ENCODE measurements around the gene IGF2R.

IGF2R gene

DNA sequence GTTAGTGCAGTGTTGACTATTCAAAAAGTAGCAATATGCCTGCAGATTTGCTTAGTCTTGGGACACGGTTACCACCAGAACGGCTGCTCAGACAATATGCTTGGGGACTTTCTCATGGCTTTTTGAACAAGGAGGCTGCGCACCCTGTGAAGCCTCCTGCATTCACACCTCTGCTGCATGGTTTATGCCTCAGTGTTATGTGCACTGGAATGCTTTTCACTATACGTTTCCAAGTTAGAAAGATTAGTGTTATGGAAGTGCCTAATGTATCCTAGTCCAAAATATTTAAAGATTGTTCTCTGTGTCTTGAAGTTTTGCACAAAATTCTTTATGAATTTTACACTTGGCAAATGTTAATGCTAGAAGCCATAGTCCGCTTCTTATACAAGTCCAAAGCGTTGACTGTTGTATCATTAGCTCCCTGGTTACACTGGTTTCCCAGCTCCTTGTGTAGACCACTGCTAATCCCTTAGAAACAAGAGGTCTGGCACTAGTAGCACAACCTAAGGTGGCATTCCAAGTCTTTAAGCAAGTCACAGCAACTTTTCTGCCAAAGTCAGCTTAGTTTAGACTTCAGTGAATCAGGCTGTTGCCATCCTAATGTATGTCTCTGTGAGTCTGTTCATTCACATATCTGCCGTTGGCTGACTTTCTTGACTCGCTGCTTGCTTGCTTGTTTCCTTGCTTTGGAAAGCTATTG, 126.4 kb downstream of the IGF2R start:
- no peak for TF ChIP-seq TAF1 (IDR thresholded peaks at IDR 0.05; ENCODE audit: borderline replicate concordance, low read depth, low read length)
- TF ChIP-seq POLR2AphosphoS5 (IDR thresholded peaks at IDR 0.05; ENCODE audit: low read depth, low read length), result no peak
- no peak for TF ChIP-seq POLR2A (IDR thresholded peaks at IDR 0.05; ENCODE audit: low read depth, low read length)
- DNase-seq (ENCODE audit: insufficient read length) (no peak), FAIRE-seq (no peak)

DNA sequence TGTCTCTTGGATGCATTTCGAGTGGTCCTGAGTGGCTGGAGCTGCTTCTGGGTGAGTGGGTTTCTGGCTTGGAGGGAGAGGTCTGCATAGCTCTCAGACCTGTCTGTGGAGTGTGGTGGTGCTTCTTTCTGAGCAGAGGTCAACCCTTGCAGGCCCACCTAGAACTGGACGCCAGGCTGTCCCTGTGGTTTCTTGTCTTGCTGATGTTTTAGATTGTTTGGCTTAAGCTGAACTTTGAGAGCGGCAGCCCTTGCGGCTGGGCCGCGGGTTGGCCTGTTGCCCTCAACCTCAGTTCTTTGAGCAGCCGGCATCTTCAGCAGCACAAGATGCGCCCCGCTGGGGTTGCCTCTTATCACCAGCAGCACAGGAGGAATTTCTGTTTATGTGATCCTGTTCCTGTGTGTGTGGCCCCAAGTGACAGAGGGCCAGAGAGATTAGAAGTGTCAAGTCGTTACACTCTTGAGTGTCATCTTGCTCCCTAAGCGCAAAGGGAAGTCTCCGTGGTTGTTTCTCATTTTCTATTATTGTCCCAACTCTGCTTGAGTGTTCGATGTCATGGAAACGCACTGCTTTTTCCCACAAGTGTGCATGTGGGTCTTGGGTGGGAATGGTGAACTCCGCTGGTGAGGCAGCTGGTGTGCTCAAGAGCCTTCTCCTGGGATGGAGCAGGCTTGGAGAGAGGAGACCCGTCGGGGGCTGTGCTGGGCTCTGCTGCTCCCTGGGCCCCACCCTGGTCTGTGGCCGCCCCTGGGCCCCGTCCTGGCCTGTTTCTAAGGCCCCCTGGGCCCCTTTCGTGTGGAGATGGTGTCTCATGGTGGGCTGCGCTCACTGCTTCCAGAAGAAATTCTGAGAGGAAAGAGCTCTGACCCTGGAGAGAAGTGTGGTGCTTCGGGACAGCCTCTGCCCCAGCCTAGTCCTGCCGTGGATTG, 132.7 kb downstream of the IGF2R start:
- TF ChIP-seq TAF1 (IDR thresholded peaks at IDR 0.05; ENCODE audit: borderline replicate concordance, low read depth, low read length) (no peak), POLR2AphosphoS5 (IDR thresholded peaks at IDR 0.05; ENCODE audit: low read depth, low read length) (no peak)
- no peak for FAIRE-seq
- DNase-seq (ENCODE audit: insufficient read length), result no peak

DNA sequence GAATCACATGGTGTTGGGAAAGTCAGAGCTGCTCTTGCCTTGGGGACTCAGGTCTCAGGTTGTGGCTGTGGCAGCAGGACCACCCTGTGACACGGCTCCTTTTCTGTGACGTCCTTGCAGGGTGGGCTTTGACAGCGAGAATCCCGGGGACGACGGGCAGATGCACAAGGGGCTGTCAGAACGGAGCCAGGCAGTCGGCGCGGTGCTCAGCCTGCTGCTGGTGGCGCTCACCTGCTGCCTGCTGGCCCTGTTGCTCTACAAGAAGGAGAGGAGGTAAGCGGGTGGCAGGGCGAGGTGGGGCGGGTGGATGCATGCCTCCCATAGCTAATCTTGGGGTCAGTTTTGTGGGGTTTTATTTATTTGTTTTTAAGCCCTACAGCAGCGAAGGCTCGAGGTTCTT, 133.5 kb downstream of the IGF2R start:
- TF ChIP-seq POLR2AphosphoS5 (IDR thresholded peaks at IDR 0.05; ENCODE audit: low read depth, low read length) (no peak), TAF1 (IDR thresholded peaks at IDR 0.05; ENCODE audit: borderline replicate concordance, low read depth, low read length) (no peak), POLR2A (IDR thresholded peaks at IDR 0.05; ENCODE audit: low read depth, low read length) (no peak)
- DNase-seq (ENCODE audit: insufficient read length), result no peak

DNA sequence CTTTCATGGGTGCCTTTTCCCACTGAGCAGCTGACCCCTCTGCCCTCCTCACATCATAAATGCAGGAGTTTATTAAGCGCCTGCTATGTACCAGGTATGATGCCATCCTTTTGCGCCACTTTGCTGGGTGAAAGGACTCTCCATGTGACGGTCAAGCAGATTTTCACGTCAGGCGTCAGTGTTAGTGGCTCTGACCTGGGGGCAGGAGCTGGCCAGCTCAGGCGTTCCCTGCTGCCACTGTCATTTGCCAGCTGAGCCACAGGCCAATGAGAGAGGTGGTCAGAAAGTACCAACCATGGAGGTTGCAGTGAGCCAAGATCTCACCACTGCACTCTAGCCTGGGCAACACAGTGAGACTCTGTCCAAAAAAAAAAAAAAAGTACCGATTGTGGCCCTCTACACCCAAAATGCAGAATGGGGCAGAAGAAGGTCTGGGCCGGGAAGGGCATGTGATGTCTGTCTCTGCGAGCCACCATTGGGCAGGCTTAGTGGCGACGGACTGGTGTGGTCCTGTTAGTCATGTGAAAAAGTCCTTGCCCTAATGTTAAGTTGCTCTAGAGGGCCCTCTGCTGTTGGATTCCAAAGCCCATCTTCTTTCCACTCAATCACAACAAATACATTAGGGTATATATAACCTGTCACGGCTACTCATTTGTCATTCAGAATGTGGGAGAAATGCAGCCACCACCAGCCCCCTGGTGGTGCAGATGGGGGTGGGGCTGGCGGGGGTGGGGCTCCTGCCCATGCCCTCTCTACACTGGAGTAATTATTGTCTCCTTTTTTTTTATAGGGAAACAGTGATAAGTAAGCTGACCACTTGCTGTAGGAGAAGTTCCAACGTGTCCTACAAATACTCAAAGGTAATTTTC, 134.3 kb downstream of the IGF2R start:
- DNase-seq (ENCODE audit: insufficient read length), result no peak
- TF ChIP-seq POLR2AphosphoS5 (IDR thresholded peaks at IDR 0.05; ENCODE audit: low read depth, low read length) (no peak), TAF1 (IDR thresholded peaks at IDR 0.05; ENCODE audit: borderline replicate concordance, low read depth, low read length) (no peak)
- peak; percentile 81 for FAIRE-seq

More for the DNA sequence above, 133.5 kb downstream of the IGF2R start:
- FAIRE-seq, result no peak

DNA sequence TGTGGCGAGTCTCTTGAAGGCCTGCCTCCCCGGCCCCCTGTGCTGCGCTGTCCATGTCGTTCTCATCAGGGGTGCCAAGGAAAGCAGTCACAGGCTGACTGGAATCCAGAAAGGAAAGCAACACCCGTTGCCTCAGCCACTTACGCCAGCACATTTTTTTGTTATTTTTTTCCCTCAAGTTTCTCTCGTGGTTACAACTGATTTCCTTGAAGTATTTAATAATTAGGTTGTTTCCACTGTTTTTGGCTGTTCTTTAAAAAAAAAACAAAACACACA, 134.9 kb downstream of the IGF2R start:
- no peak for TF ChIP-seq POLR2A (IDR thresholded peaks at IDR 0.05; ENCODE audit: low read depth, low read length)
- no peak for TF ChIP-seq TAF1 (IDR thresholded peaks at IDR 0.05; ENCODE audit: borderline replicate concordance, low read depth, low read length)
- TF ChIP-seq POLR2AphosphoS5 (IDR thresholded peaks at IDR 0.05; ENCODE audit: low read depth, low read length), result no peak
- DNase-seq (ENCODE audit: insufficient read length) (no peak), FAIRE-seq (no peak)

DNA sequence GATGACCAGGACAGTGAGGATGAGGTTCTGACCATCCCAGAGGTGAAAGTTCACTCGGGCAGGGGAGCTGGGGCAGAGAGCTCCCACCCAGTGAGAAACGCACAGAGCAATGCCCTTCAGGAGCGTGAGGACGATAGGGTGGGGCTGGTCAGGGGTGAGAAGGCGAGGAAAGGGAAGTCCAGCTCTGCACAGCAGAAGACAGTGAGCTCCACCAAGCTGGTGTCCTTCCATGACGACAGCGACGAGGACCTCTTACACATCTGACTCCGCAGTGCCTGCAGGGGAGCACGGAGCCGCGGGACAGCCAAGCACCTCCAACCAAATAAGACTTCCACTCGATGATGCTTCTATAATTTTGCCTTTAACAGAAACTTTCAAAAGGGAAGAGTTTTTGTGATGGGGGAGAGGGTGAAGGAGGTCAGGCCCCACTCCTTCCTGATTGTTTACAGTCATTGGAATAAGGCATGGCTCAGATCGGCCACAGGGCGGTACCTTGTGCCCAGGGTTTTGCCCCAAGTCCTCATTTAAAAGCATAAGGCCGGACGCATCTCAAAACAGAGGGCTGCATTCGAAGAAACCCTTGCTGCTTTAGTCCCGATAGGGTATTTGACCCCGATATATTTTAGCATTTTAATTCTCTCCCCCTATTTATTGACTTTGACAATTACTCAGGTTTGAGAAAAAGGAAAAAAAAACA, 136.1 kb downstream of the IGF2R start:
- no peak for FAIRE-seq
- DNase-seq (ENCODE audit: insufficient read length), result no peak
- no peak for TF ChIP-seq TAF1 (IDR thresholded peaks at IDR 0.05; ENCODE audit: borderline replicate concordance, low read depth, low read length)
- no peak for TF ChIP-seq POLR2A (IDR thresholded peaks at IDR 0.05; ENCODE audit: low read depth, low read length)
- no peak for TF ChIP-seq POLR2AphosphoS5 (IDR thresholded peaks at IDR 0.05; ENCODE audit: low read depth, low read length)

DNA sequence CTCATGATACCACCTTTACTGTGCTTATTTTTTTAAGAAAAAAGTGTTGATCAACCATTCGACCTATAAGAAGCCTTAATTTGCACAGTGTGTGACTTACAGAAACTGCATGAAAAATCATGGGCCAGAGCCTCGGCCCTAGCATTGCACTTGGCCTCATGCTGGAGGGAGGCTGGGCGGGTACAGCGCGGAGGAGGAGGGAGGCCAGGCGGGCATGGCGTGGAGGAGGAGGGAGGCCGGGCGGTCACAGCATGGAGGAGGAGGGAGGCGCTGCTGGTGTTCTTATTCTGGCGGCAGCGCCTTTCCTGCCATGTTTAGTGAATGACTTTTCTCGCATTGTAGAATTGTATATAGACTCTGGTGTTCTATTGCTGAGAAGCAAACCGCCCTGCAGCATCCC, 137.1 kb downstream of the IGF2R start:
- TF ChIP-seq POLR2A (IDR thresholded peaks at IDR 0.05; ENCODE audit: low read depth, low read length), result no peak
- TF ChIP-seq POLR2AphosphoS5 (IDR thresholded peaks at IDR 0.05; ENCODE audit: low read depth, low read length), result no peak
- TF ChIP-seq TAF1 (IDR thresholded peaks at IDR 0.05; ENCODE audit: borderline replicate concordance, low read depth, low read length), result no peak
- DNase-seq (ENCODE audit: insufficient read length) (no peak), FAIRE-seq (no peak)

DNA sequence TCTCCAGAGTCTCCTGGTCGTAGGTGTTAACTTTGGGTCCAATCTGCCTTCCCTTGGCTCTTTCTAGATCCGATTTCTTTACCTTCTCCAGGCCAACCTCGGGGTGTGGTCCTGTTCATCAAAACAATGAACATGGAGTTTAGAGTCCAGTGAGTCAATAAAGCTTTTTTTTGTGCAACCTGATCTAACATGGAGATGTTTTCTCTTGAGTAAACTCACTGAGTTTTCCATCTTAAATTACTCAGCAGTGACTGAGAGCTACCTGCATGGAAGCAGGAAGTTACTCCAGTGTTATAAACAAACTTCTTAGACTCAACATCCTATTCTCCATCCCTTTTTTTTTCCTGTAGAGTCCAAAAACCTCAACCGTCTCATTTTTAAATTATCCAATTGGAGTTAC, 137.8 kb downstream of the IGF2R start:
- TF ChIP-seq POLR2AphosphoS5 (IDR thresholded peaks at IDR 0.05; ENCODE audit: low read depth, low read length), result no peak
- no peak for TF ChIP-seq TAF1 (IDR thresholded peaks at IDR 0.05; ENCODE audit: borderline replicate concordance, low read depth, low read length)
- no peak for TF ChIP-seq POLR2A (IDR thresholded peaks at IDR 0.05; ENCODE audit: low read depth, low read length)

DNA sequence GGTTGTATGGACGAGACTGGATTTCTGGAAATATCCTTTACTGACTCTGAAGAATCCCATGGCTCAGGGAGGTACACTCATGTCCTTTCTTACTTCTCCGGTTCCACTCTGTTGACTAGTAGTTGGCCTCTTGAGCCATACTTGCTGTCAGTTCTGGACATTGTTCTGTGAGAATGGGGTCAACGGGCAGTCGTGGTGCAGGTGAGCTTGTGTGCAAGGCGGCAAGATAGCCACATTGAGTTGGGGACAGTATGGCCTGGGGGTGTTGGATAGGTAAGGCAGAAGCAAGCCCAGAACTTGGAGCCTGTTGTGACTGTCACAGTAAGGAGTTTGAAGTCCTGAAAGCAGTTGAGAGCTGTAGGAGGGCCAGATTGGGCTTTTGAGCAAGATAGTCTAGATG, 139.2 kb downstream of the IGF2R start:
- DNase-seq (ENCODE audit: insufficient read length) (no peak), FAIRE-seq (no peak)
- TF ChIP-seq POLR2A (IDR thresholded peaks at IDR 0.05; ENCODE audit: low read depth, low read length) (no peak), POLR2AphosphoS5 (IDR thresholded peaks at IDR 0.05; ENCODE audit: low read depth, low read length) (no peak), TAF1 (IDR thresholded peaks at IDR 0.05; ENCODE audit: borderline replicate concordance, low read depth, low read length) (no peak)

More for the DNA sequence above, 137.8 kb downstream of the IGF2R start:
- no peak for DNase-seq (ENCODE audit: insufficient read length)
- FAIRE-seq, result no peak

DNA sequence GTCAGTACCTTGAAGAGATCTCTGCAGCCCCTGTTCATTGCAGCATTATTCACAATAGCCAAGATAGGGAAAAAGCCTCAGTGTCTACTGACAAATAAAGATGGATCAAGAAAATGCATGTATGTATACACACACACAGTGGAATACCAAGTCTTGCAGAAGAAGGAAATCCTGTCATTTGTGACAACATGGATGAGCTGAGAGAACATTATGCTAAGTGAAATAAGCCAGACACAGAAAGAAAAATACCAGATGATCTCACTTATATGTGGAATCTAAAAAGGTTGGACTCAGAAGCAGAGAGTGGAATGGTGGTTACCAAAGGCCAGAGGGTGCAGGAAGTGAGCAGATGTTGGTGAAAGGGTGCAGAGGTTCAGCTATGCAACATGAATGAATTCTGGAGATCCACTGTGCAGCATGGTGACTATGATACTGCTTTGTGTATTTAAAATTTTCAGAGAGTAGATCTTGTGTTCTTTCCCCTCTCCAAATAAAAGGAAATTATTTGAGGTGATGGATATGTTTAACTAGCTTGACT, 141.8 kb downstream of the IGF2R start:
- DNase-seq (ENCODE audit: insufficient read length) (no peak), FAIRE-seq (no peak)
- TF ChIP-seq TAF1 (IDR thresholded peaks at IDR 0.05; ENCODE audit: borderline replicate concordance, low read depth, low read length) (no peak), POLR2AphosphoS5 (IDR thresholded peaks at IDR 0.05; ENCODE audit: low read depth, low read length) (no peak), POLR2A (IDR thresholded peaks at IDR 0.05; ENCODE audit: low read depth, low read length) (no peak)

All from GM12892 (cell line).